Activated CD4-positive, alpha-beta T cell treated with anti-CD3 and anti-CD28 coated beads for 1 hour (primary cell): Measurements from ENCODE around the gene PCDHAC1.
"Not testable (repeated sequence)": the region's sequence is repeated elsewhere in the genome, so short reads cannot be mapped to it uniquely, and the experiment has no call there.

Experiments
- DNase-seq: peaks from one replicate; pipeline ENCODE4 v3.0.0-alpha.2; 2020

Gene PCDHAC1

GRCh38 chr5:140925806-140926442, at the start of gene PCDHAC1:
Gene PCDHAC1, plus strand, starts transcription at chr5:140926299. Its CDS starts 594 bp downstream, at chr5:140926893.
- no peak for DNase-seq

- not testable (repeated sequence) for DNase-seq
Observed at GRCh38 chr5:140876541-140877261, 49.4 kb upstream of the PCDHAC1 start.

GRCh38 chr5:140877262-140877581, 48.9 kb upstream of the PCDHAC1 start:
- no peak for DNase-seq

- no peak for DNase-seq
Observed at GRCh38 chr5:140881889-140882590, 44.1 kb upstream of the PCDHAC1 start, which contains the start of gene PCDHA13. Gene PCDHA13, plus strand, starts transcription at chr5:140882124. Its CDS starts 145 bp downstream, at chr5:140882269.

- DNase-seq: no peak
Observed at GRCh38 chr5:140882591-140882899, 43.6 kb upstream of the PCDHAC1 start.

- no peak for DNase-seq
Observed at GRCh38 chr5:140883373-140883772, 42.7 kb upstream of the PCDHAC1 start.

GRCh38 chr5:140883927-140884697, 42.0 kb upstream of the PCDHAC1 start:
- DNase-seq: no peak

GRCh38 chr5:140916325-140916724, 9.8 kb upstream of the PCDHAC1 start:
- no peak for DNase-seq

- DNase-seq: no peak
Observed at GRCh38 chr5:140923601-140924000, 2.5 kb upstream of the PCDHAC1 start.

- DNase-seq: no peak
Observed at GRCh38 chr5:140926443-140927227, 536 bp downstream of the PCDHAC1 start.

- DNase-seq: no peak
Observed at GRCh38 chr5:140927228-140927573, 1.1 kb downstream of the PCDHAC1 start.

- no peak for DNase-seq
Observed at GRCh38 chr5:140934964-140935606, 9.0 kb downstream of the PCDHAC1 start.

GRCh38 chr5:140946578-140946977, 20.5 kb downstream of the PCDHAC1 start:
- no peak for DNase-seq

GRCh38 chr5:140951636-140952035, 25.5 kb downstream of the PCDHAC1 start:
- no peak for DNase-seq

GRCh38 chr5:140953234-140953633, 27.1 kb downstream of the PCDHAC1 start:
- no peak for DNase-seq

- DNase-seq: no peak
Observed at GRCh38 chr5:140962190-140962589, 36.1 kb downstream of the PCDHAC1 start.

GRCh38 chr5:140964356-140964755, 38.3 kb downstream of the PCDHAC1 start:
- no peak for DNase-seq

- DNase-seq: no peak
Observed at GRCh38 chr5:140965905-140966292, 39.8 kb downstream of the PCDHAC1 start.

GRCh38 chr5:140966293-140967225, 40.5 kb downstream of the PCDHAC1 start, which contains the start of gene PCDHAC2:
Gene PCDHAC2, plus strand, starts transcription at chr5:140966476. Its CDS starts 291 bp downstream, at chr5:140966767.
- no peak for DNase-seq

GRCh38 chr5:140967226-140967893, 41.3 kb downstream of the PCDHAC1 start:
- no peak for DNase-seq
